ENCODE results near the gene SSTR5. TPM values are rescaled to one million over a fixed set of nuclear protein-coding genes. Genes with fewer than 3 reads are reported as not detected.

The SSTR5 gene
- total RNA-seq, 2 donors from 2014 or later, result not detected

- H3K9me3 ChIP-seq (ENCODE audit: control insufficient read depth, low read length, poor library complexity, severe bottlenecking), result no peaks in the 10 kb centered on the region
- Mint-ChIP-seq H3K27ac (no peak overlapping the region), H3K4me1 (no peaks in the 10 kb centered on the region), H3K27me3 (peaks cover 11% of the 10 kb centered on the region), H3K4me3 (no peak overlapping the region), H3K36me3 (ENCODE audit: low read depth) (no peaks in the 10 kb centered on the region)
- ATAC-seq (no peak), DNase-seq (no peak)
Observed at GRCh38 chr16:1033128-1033679, 39.3 kb upstream of the SSTR5 start.

- Mint-ChIP-seq H3K4me3 (no peak overlapping the region), H3K27ac (no peak overlapping the region)
- DNase-seq, result no peak
Observed at GRCh38 chr16:1034230-1035065, 38.1 kb upstream of the SSTR5 start.

DNA sequence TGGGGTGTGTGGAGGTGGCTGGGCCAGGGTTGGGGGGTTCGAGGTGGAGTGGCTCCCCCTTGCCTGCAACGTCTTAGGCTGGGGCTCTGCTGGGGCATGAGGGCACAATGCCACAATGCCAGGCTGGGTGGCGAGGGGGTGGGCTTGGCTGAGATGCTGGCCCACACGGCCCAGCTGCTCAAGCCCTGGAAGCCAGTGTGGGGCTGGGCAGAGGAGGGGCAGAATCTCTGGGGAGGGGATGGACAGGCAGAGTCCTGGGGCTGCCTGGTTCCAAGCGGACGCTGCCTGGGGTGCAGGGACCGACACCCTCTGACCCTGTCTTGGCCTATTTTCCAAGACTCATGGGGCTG lies 37.5 kb upstream of the SSTR5 start:
- Mint-ChIP-seq H3K27ac (no peak overlapping the region), H3K4me3 (no peak overlapping the region), H3K4me1 (no peaks in the 10 kb centered on the region), H3K27me3 (no peaks in the 10 kb centered on the region), H3K36me3 (ENCODE audit: low read depth) (no peaks in the 10 kb centered on the region)
- DNase-seq, result no peak
- H3K9me3 ChIP-seq (ENCODE audit: control insufficient read depth, low read length, poor library complexity, severe bottlenecking), result no peaks in the 10 kb centered on the region
- ATAC-seq, result no peak

More at GRCh38 chr16:1034230-1035065, 38.1 kb upstream of the SSTR5 start:
- H3K27me3 Mint-ChIP-seq, result peaks cover 4% of the 10 kb centered on the region
- no peaks in the 10 kb centered on the region for H3K36me3 Mint-ChIP-seq (ENCODE audit: low read depth)
- no peaks in the 10 kb centered on the region for H3K4me1 Mint-ChIP-seq
- ATAC-seq, result no peak
- H3K9me3 ChIP-seq (ENCODE audit: control insufficient read depth, low read length, poor library complexity, severe bottlenecking), result no peaks in the 10 kb centered on the region

DNA sequence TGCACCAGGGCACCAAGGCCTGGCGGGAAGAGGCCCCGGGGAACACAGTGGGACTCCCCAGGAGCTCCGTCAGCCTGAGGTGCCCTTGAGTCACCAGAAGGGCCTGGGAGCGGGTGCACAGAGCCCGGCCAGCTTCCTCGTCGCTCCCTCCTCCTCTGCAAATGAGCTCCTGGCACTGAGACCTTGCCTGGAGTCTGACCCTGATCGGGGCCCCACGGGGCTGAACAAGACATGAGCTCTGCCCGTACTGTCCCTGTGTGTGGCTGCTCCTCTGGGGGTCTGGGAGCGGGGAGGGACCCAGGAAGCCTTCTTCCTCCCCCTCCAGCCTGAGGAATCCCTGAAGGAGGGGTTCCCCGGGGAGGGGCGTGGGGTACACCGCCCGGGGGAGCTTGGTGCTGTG lies 36.4 kb upstream of the SSTR5 start:
- no peak for DNase-seq
- no peak overlapping the region for H3K27ac Mint-ChIP-seq
- H3K36me3 Mint-ChIP-seq (ENCODE audit: low read depth), result no peaks in the 10 kb centered on the region

DNA sequence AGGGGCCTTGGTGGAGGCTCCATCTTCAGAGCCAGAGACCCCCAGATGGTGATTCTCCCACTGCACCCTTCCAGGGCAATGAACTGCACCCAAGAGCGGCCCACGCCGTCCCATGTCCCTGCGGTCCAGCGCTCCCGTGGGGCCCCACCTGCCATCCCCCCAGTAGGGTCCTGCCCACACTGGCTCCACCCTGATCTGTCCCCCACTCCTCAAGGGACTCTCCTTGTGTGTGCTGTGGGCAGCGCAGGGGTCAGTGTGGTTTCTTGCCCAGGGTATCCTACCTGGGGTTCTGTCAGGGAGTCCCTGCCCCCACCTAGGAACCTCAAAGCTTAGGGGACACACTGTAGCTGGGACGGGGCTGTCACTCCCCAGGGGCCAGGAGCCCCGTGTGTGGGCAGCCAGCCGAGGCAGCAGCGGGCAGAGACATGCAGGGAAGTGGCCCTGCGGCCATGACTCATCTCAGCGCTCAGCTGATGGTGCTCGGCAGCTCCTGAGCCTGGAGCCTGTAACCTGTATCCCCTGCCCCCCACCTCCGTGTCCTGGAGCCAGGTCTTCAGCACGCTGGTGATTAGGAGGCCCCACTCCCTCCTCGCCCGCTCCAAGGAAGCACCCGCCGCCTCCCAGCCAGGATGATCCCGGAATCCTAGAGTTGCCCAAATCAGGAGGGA lies 35.7 kb upstream of the SSTR5 start:
- no peak overlapping the region for H3K27ac Mint-ChIP-seq
- ATAC-seq, result no peak

More for the DNA sequence above, 36.4 kb upstream of the SSTR5 start:
- no peaks in the 10 kb centered on the region for H3K9me3 ChIP-seq (ENCODE audit: control insufficient read depth, low read length, poor library complexity, severe bottlenecking)
- no peaks in the 10 kb centered on the region for H3K27me3 Mint-ChIP-seq
- no peak for ATAC-seq
- H3K4me3 Mint-ChIP-seq, result no peak overlapping the region
- H3K4me1 Mint-ChIP-seq, result no peaks in the 10 kb centered on the region

DNA sequence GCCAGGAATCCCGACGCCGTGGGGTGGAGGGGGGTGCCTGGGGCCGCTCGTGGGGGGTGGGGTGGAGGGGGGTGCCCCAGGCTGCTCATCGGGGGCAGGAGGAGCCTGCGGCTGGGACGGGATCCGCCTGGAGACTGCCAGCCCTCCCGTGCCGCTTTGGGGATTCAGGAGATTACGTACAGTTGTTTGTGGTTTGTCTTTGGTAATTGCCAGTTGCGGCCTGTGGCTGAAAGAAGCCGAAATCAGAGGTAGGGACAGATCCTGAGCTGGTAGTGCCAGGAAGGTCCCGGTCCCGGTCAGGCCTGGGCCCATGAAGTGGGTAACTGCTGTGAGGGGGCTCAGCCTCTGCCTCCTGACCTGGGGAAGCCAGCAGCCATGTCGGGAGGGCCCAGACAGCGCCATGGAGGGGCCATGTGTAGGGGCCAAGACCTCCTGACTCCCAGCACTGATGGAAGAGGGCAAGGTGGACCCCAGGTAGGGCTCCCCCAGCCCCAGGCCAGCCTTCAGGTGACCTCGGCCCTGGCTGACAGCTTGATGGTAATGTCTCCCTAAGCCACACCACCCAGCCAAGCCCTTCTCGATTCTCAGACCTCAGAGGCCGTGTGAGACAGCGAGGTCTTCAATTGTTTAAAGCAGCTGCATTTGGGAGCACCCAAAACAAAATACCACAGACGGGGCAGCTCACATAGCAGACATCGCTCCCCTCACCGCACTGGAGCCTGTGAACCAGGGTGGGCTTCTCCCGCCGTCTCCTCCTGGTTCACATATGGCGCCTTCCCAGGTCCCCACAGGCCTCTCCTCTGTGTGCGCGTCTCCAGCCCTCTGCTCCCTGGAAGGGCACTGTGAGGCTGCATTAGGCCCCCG lies 34.9 kb upstream of the SSTR5 start:
- Mint-ChIP-seq H3K27me3 (no peaks in the 10 kb centered on the region), H3K36me3 (ENCODE audit: low read depth) (no peaks in the 10 kb centered on the region), H3K27ac (no peak overlapping the region), H3K4me3 (no peak overlapping the region), H3K4me1 (no peaks in the 10 kb centered on the region)
- H3K9me3 ChIP-seq (ENCODE audit: control insufficient read depth, low read length, poor library complexity, severe bottlenecking), result no peaks in the 10 kb centered on the region
- DNase-seq (no peak), ATAC-seq (no peak)

More for the DNA sequence above, 35.7 kb upstream of the SSTR5 start:
- H3K9me3 ChIP-seq (ENCODE audit: control insufficient read depth, low read length, poor library complexity, severe bottlenecking), result no peaks in the 10 kb centered on the region
- Mint-ChIP-seq H3K4me3 (no peak overlapping the region), H3K27me3 (no peaks in the 10 kb centered on the region), H3K4me1 (no peaks in the 10 kb centered on the region), H3K36me3 (ENCODE audit: low read depth) (no peaks in the 10 kb centered on the region)
- no peak for DNase-seq

- no peak overlapping the region for H3K27ac Mint-ChIP-seq
- no peak for ATAC-seq
- no peak overlapping the region for H3K4me3 Mint-ChIP-seq
- no peaks in the 10 kb centered on the region for H3K36me3 Mint-ChIP-seq (ENCODE audit: low read depth)
- no peaks in the 10 kb centered on the region for H3K4me1 Mint-ChIP-seq
- H3K27me3 Mint-ChIP-seq, result no peaks in the 10 kb centered on the region
- no peaks in the 10 kb centered on the region for H3K9me3 ChIP-seq (ENCODE audit: control insufficient read depth, low read length, poor library complexity, severe bottlenecking)
- no peak for DNase-seq
Observed at GRCh38 chr16:1038932-1039331, 33.6 kb upstream of the SSTR5 start.

- DNase-seq, result no peak
- Mint-ChIP-seq H3K36me3 (ENCODE audit: low read depth) (no peaks in the 10 kb centered on the region), H3K27me3 (no peaks in the 10 kb centered on the region)
Observed at GRCh38 chr16:1039762-1040161, 32.8 kb upstream of the SSTR5 start.

GRCh38 chr16:1040346-1040745 lies 32.2 kb upstream of the SSTR5 start:
- H3K9me3 ChIP-seq (ENCODE audit: control insufficient read depth, low read length, poor library complexity, severe bottlenecking), result no peaks in the 10 kb centered on the region
- Mint-ChIP-seq H3K36me3 (ENCODE audit: low read depth) (no peaks in the 10 kb centered on the region), H3K27ac (no peak overlapping the region), H3K4me1 (no peaks in the 10 kb centered on the region), H3K4me3 (no peak overlapping the region), H3K27me3 (no peaks in the 10 kb centered on the region)
- DNase-seq (no peak), ATAC-seq (no peak)

More at GRCh38 chr16:1039762-1040161, 32.8 kb upstream of the SSTR5 start:
- H3K27ac Mint-ChIP-seq, result no peak overlapping the region
- no peaks in the 10 kb centered on the region for H3K9me3 ChIP-seq (ENCODE audit: control insufficient read depth, low read length, poor library complexity, severe bottlenecking)
- no peak for ATAC-seq
- no peaks in the 10 kb centered on the region for H3K4me1 Mint-ChIP-seq
- no peak overlapping the region for H3K4me3 Mint-ChIP-seq

GRCh38 chr16:1042049-1042744 lies 30.4 kb upstream of the SSTR5 start:
- no peak for ATAC-seq
- H3K4me1 Mint-ChIP-seq, result no peaks in the 10 kb centered on the region
- H3K9me3 ChIP-seq (ENCODE audit: control insufficient read depth, low read length, poor library complexity, severe bottlenecking), result no peaks in the 10 kb centered on the region
- no peak for DNase-seq
- H3K27ac Mint-ChIP-seq, result no peak overlapping the region
- H3K4me3 Mint-ChIP-seq, result no peak overlapping the region
- H3K36me3 Mint-ChIP-seq (ENCODE audit: low read depth), result no peaks in the 10 kb centered on the region
- H3K27me3 Mint-ChIP-seq, result no peaks in the 10 kb centered on the region

DNA sequence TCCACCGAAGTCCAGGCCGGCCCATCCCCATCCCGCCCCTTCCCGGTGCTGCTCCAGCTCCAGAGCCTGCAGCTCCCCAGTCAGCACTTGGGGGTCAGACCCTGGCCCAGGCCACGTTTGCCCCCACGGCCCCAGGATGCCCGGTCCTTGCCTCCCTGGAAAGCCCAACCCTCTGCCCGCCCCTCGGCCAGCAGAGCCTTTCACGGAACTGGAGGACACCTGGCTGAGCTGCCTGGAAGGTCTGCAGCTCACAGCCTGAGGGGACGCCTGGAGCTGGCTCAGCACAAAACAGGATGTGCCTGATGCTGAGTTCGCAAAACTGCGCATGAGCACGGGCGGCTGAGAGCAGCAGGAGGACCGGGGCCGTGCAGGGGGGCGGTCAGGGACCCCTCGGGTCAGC lies 29.7 kb upstream of the SSTR5 start:
- ATAC-seq (no peak), DNase-seq (no peak)
- no peaks in the 10 kb centered on the region for H3K4me1 Mint-ChIP-seq
- no peaks in the 10 kb centered on the region for H3K27me3 Mint-ChIP-seq
- no peaks in the 10 kb centered on the region for H3K9me3 ChIP-seq (ENCODE audit: control insufficient read depth, low read length, poor library complexity, severe bottlenecking)
- H3K36me3 Mint-ChIP-seq (ENCODE audit: low read depth), result no peaks in the 10 kb centered on the region
- H3K4me3 Mint-ChIP-seq, result no peak overlapping the region
- H3K27ac Mint-ChIP-seq, result no peak overlapping the region

DNA sequence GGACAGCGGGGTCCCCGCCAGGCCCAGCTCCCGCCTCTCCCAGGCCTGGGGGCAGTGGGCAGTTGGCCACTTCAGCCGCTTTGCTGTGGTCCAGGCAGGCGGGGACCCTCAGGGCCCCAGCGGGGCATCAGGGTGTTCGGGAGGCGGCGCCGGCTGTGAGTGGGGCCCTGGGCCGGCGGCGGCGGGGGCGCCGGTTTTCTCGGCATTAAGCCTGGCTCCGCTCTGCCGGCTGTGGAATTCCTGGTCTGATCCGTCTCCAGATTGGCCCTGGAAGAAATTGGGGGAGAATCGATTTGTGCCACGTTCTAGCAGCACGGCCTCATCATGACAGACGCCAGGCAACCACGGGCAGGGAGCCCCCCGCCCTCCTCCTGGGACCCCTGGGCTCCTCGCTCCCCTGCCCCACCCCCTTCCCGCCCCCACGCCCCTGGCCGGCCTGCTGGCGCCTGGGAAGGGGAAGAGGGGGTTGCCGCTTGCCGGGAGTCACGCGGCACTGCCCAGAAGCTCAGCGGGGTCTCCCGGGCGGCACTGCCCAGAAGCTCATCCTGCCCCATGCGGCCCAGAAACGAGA lies 28.6 kb upstream of the SSTR5 start:
- H3K27me3 Mint-ChIP-seq, result no peaks in the 10 kb centered on the region
- ATAC-seq (no peak), DNase-seq (no peak)
- no peaks in the 10 kb centered on the region for H3K4me1 Mint-ChIP-seq
- no peaks in the 10 kb centered on the region for H3K9me3 ChIP-seq (ENCODE audit: control insufficient read depth, low read length, poor library complexity, severe bottlenecking)
- H3K4me3 Mint-ChIP-seq, result no peak overlapping the region
- H3K27ac Mint-ChIP-seq, result no peak overlapping the region
- no peaks in the 10 kb centered on the region for H3K36me3 Mint-ChIP-seq (ENCODE audit: low read depth)
